AG04450 (cell line): ENCODE measurements around the gene OLFM1. TPM values are rescaled to one million over a fixed set of nuclear protein-coding genes. Genes with fewer than 3 reads are reported as not detected.

Experiments
- CTCF ChIA-PET: fragments of 300-600, 350-600 bp; formaldehyde crosslinking; extraction: SDS; loops from one replicate; lab custom pipeline; 2022; ENCODE audit warnings: antibody characterized with exemption, inconsistent platforms; lab: Charles Lee
- POLR2A ChIA-PET: fragments of 350-600 bp; formaldehyde crosslinking; extraction: SDS; loops from one replicate; lab custom pipeline; 2021; ENCODE audit warnings: antibody characterized with exemption, inconsistent platforms; lab: Yijun Ruan, JAX
- DNase-seq: peaks from one replicate; pipeline ENCODE4 v3.0.0-alpha.2; 2011; ENCODE audit warnings: low read depth, low spot score
- H3K27ac ChIP-seq: one replicate; pipeline ENCODE4 v1.5.1; 2012; ENCODE audit warnings: low read depth, low read length, control low read depth
- H3K27me3 ChIP-seq: one replicate; pipeline ENCODE4 v1.6.0; 2012; ENCODE audit warnings: low read length; ENCODE audit not compliant: control insufficient read depth, insufficient read depth
- H3K4me3 ChIP-seq: 2 replicates; pipeline ENCODE4 v1.5.1; 2011; ENCODE audit warnings: mild to moderate bottlenecking, low read depth, low read length, control low read depth
- H3K9me3 ChIP-seq: 2 replicates; pipeline ENCODE4 v1.5.1; 2012; ENCODE audit warnings: low read length; ENCODE audit not compliant: control insufficient read depth, insufficient read depth
- CTCF ChIP-seq: IDR thresholded peaks from 2 replicates; pipeline ENCODE4 v1.5.1; 2011; ENCODE audit warnings: low read depth, low read length, control low read depth, inconsistent platforms
- polyA plus RNA-seq: library from polyadenylated mRNA; depleted of rRNA; stranded (reverse); fragments of >200 nt; gene quantifications from 2 replicates; pipeline ENCODE4 v1.2.3, GENCODE V29; 2011

Gene OLFM1
- polyA plus RNA-seq, 1 experiment: 0.16 TPM

GRCh38 chr9:135132008-135132407 lies 44.5 kb downstream of the OLFM1 start:
- CTCF ChIA-PET: no interaction called here

GRCh38 chr9:135134268-135135022 lies 47.0 kb downstream of the OLFM1 start:
- Histone ChIP-seq H3K4me3 (no peak overlapping the region), H3K27ac (no peak overlapping the region), H3K27me3 (no peaks in the 10 kb centered on the region), H3K9me3 (peaks cover 89% of the 10 kb centered on the region)
- DNase-seq: no peak
- CTCF ChIA-PET: no interaction called here
- POLR2A ChIA-PET: no interaction called here
- no peak for TF ChIP-seq CTCF

More at GRCh38 chr9:135132008-135132407, 44.5 kb downstream of the OLFM1 start:
- POLR2A ChIA-PET: no interaction called here
- DNase-seq: no peak
- no peak overlapping the region for H3K27ac ChIP-seq
- no peak for TF ChIP-seq CTCF
- no peak overlapping the region for H3K4me3 ChIP-seq
- no peaks in the 10 kb centered on the region for H3K27me3 ChIP-seq
- peaks cover 86% of the 10 kb centered on the region for H3K9me3 ChIP-seq

- Histone ChIP-seq H3K4me3 (no peak overlapping the region), H3K27ac (no peak overlapping the region), H3K27me3 (no peaks in the 10 kb centered on the region), H3K9me3 (peaks cover 92% of the 10 kb centered on the region)
- ChIA-PET POLR2A (no interaction called here), CTCF (no interaction called here)
- no peak for DNase-seq
- TF ChIP-seq CTCF: no peak
These were observed 47.9 kb downstream of the OLFM1 start for GRCh38 chr9:135135171-135135928.

GRCh38 chr9:135135929-135136315 lies 48.5 kb downstream of the OLFM1 start:
- H3K27me3 ChIP-seq: no peaks in the 10 kb centered on the region
- H3K9me3 ChIP-seq: peaks cover 92% of the 10 kb centered on the region
- no peak for TF ChIP-seq CTCF
- no peak overlapping the region for H3K27ac ChIP-seq
- ChIA-PET CTCF (no interaction called here), POLR2A (no interaction called here)
- H3K4me3 ChIP-seq: no peak overlapping the region
- DNase-seq: no peak

GRCh38 chr9:135136481-135136880 lies 49.0 kb downstream of the OLFM1 start:
- no peak for DNase-seq
- H3K4me3 ChIP-seq: no peak overlapping the region
- H3K27ac ChIP-seq: no peak overlapping the region
- POLR2A ChIA-PET: no interaction called here
- TF ChIP-seq CTCF: no peak
- peaks cover 89% of the 10 kb centered on the region for H3K9me3 ChIP-seq
- CTCF ChIA-PET: no interaction called here
- no peaks in the 10 kb centered on the region for H3K27me3 ChIP-seq
